HFFc6 (cell line): ENCODE data around the gene FEN1. TPM values are rescaled to one million over a fixed set of nuclear protein-coding genes. Genes with fewer than 3 reads are reported as not detected.

Experiments used
- DNase-seq: peaks from one replicate; pipeline ENCODE4 v3.0.0-alpha.2; 2018
- H3K27ac Mint-ChIP-seq: 2 replicates; pipeline ENCODE4 v1.8.0; 2020; ENCODE audit warnings: mild to moderate bottlenecking, mixed read lengths
- H3K27me3 Mint-ChIP-seq: 2 replicates; pipeline ENCODE4 v1.8.0; 2021; ENCODE audit warnings: mild to moderate bottlenecking, moderate library complexity, mixed read lengths; ENCODE audit not compliant: insufficient read depth
- H3K36me3 Mint-ChIP-seq: 2 replicates; pipeline ENCODE4 v1.8.0; 2021; ENCODE audit warnings: low read depth, mixed read lengths
- H3K4me1 Mint-ChIP-seq: 2 replicates; pipeline ENCODE4 v1.8.0; 2020; ENCODE audit warnings: low read depth, mixed read lengths
- H3K4me3 Mint-ChIP-seq: 2 replicates; pipeline ENCODE4 v1.8.0; 2020; ENCODE audit warnings: mild to moderate bottlenecking, moderate library complexity, mixed read lengths
- H3K9me3 Mint-ChIP-seq: 2 replicates; pipeline ENCODE4 v1.8.0; 2020; ENCODE audit warnings: mild to moderate bottlenecking, mixed read lengths
- CTCF ChIP-seq: fragments of 200-600 bp; sonication (generic); IDR thresholded peaks from 2 replicates; pipeline ENCODE4 v1.5.0; 2021; ENCODE audit warnings: antibody characterized with exemption, mild to moderate bottlenecking
- total RNA-seq, 6 experiments: library from RNA; stranded (reverse); fragmentation: NEBNext Ultra II Directional; extraction: Animal tissue kit (Norgen Biotek cat#: 25700); gene quantifications; 2 replicates in 1 of 6; 3 replicates in 5 of 6; pipeline ENCODE4 v1.2.3, GENCODE V29; 2021

The FEN1 gene
- total RNA-seq, 6 experiments from 2014 or later = 25.6 to 45.6 (median 37.4) TPM

GRCh38 chr11:61791737-61792309 lies 888 bp upstream of the FEN1 start:
- H3K27me3 Mint-ChIP-seq = no peaks in the 10 kb centered on the region; the same call in 1 of the 2 replicates
- peak overlapping the region; percentile 100 for H3K27ac Mint-ChIP-seq
- H3K4me1 Mint-ChIP-seq = peaks cover 35% of the 10 kb centered on the region
- peak; percentile 46 for TF ChIP-seq CTCF
- H3K36me3 Mint-ChIP-seq = peaks cover 15% of the 10 kb centered on the region; the same call in 1 of the 2 replicates
- H3K4me3 Mint-ChIP-seq = peak overlapping the region; percentile 99
- DNase-seq = peak; percentile 86
- no peaks in the 10 kb centered on the region for H3K9me3 Mint-ChIP-seq

- no peak for TF ChIP-seq CTCF
- Mint-ChIP-seq H3K4me3 (peak overlapping the region; percentile 99), H3K27ac (peak overlapping the region; percentile 100), H3K36me3 (peaks cover 15% of the 10 kb centered on the region; the same call in 1 of the 2 replicates), H3K9me3 (no peaks in the 10 kb centered on the region), H3K27me3 (no peaks in the 10 kb centered on the region), H3K4me1 (peaks cover 47% of the 10 kb centered on the region)
- no peak for DNase-seq
These were observed 545 bp downstream of the FEN1 start for GRCh38 chr11:61793083-61793828.

GRCh38 chr11:61793829-61794204 lies 1.1 kb downstream of the FEN1 start:
- H3K27ac Mint-ChIP-seq = peak overlapping the region; percentile 100
- no peaks in the 10 kb centered on the region for H3K27me3 Mint-ChIP-seq
- no peak for TF ChIP-seq CTCF
- no peaks in the 10 kb centered on the region for H3K9me3 Mint-ChIP-seq
- peak overlapping the region; percentile 99 for H3K4me3 Mint-ChIP-seq
- DNase-seq = no peak
- peaks cover 15% of the 10 kb centered on the region; the same call in 1 of the 2 replicates for H3K36me3 Mint-ChIP-seq
- H3K4me1 Mint-ChIP-seq = peaks cover 47% of the 10 kb centered on the region

GRCh38 chr11:61794579-61794978 lies 1.9 kb downstream of the FEN1 start:
- TF ChIP-seq CTCF = no peak
- no peaks in the 10 kb centered on the region for H3K9me3 Mint-ChIP-seq
- no peaks in the 10 kb centered on the region for H3K27me3 Mint-ChIP-seq
- H3K36me3 Mint-ChIP-seq = peaks cover 10% of the 10 kb centered on the region; the same call in 1 of the 2 replicates
- peak overlapping the region; percentile 23; the same call in 1 of the 2 replicates for H3K4me3 Mint-ChIP-seq
- H3K4me1 Mint-ChIP-seq = peaks cover 47% of the 10 kb centered on the region
- DNase-seq = no peak
- no peak overlapping the region for H3K27ac Mint-ChIP-seq

- no peak overlapping the region for H3K27ac Mint-ChIP-seq
These were observed 2.7 kb downstream of the FEN1 start for GRCh38 chr11:61795459-61795858.

More at GRCh38 chr11:61795459-61795858, 2.7 kb downstream of the FEN1 start:
- Mint-ChIP-seq H3K4me3 (peak overlapping the region; percentile 23; the same call in 1 of the 2 replicates), H3K27me3 (no peaks in the 10 kb centered on the region), H3K4me1 (peaks cover 50% of the 10 kb centered on the region), H3K9me3 (no peaks in the 10 kb centered on the region), H3K36me3 (peaks cover 10% of the 10 kb centered on the region)
- no peak for TF ChIP-seq CTCF
- DNase-seq = no peak
